Fibroblast of mammary gland (primary cell): ENCODE data around the gene PREX1.

Source experiments
- DNase-seq: peaks from one replicate; pipeline ENCODE4 v3.0.0-alpha.2; 2010; ENCODE audit warnings: low read depth
- H3K4me3 ChIP-seq: 2 replicates; pipeline ENCODE4 v1.5.1; 2011; ENCODE audit warnings: low read depth, mild to moderate bottlenecking, low read length, moderate library complexity; ENCODE audit not compliant: control insufficient read depth
- CTCF ChIP-seq: conservative IDR thresholded peaks from 2 replicates; pipeline ENCODE4 v1.5.1; 2011; ENCODE audit warnings: low read depth, low read length, inconsistent platforms; ENCODE audit not compliant: control insufficient read depth, insufficient read depth

Gene PREX1

DNA sequence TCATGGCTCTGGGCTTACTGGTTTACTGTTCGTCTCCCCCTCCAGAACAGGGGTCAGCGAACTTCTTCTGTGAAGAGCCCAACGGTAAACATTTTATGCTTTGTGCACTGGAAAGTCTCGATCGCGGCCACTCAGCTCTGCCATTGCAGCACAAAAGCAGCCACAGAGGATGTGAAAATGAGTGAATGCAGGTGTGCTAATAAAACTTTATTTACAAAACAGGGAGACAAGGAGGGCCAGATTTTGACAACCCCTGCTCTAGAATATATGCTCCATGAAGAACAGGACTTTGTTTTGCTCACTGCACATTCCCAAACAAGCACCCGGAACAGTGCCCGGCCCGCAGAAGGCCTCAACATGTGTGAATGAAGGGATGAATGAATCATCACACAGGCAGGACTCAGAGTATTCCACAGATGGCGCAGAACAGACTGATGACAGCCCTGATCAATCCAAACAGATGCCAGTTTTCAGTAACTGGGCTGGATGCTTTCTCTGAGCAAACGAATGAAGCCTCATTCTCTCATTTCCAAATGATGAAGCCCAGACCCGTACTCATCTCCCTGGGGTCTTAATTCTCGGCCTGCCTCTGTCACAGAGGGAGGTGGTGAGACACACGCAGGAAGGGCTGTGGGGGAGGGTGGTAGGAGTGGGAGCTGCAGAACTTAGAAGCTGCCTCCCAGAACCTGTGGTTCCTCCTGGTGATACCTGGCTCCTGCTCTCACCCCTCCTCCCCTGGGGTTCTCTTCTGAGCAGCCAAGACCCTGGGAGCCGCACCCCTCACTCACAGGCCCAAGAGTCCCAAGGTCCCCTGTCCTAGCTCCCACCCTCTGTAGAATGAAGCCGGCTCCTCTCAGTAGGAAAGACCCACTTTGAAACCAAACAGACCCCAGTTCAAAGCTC is 196.4 kb downstream of the PREX1 start:
- no peak overlapping the region for H3K4me3 ChIP-seq
- TF ChIP-seq CTCF: no peak
- peak; percentile 45 for DNase-seq

GRCh38 chr20:48630342-48631075 is 197.3 kb downstream of the PREX1 start:
- no peak overlapping the region for H3K4me3 ChIP-seq
- TF ChIP-seq CTCF: no peak
- no peak for DNase-seq

- no peak for TF ChIP-seq CTCF
- no peak overlapping the region for H3K4me3 ChIP-seq
- DNase-seq: no peak
Observed at GRCh38 chr20:48629960-48630315, 197.9 kb downstream of the PREX1 start.

DNA sequence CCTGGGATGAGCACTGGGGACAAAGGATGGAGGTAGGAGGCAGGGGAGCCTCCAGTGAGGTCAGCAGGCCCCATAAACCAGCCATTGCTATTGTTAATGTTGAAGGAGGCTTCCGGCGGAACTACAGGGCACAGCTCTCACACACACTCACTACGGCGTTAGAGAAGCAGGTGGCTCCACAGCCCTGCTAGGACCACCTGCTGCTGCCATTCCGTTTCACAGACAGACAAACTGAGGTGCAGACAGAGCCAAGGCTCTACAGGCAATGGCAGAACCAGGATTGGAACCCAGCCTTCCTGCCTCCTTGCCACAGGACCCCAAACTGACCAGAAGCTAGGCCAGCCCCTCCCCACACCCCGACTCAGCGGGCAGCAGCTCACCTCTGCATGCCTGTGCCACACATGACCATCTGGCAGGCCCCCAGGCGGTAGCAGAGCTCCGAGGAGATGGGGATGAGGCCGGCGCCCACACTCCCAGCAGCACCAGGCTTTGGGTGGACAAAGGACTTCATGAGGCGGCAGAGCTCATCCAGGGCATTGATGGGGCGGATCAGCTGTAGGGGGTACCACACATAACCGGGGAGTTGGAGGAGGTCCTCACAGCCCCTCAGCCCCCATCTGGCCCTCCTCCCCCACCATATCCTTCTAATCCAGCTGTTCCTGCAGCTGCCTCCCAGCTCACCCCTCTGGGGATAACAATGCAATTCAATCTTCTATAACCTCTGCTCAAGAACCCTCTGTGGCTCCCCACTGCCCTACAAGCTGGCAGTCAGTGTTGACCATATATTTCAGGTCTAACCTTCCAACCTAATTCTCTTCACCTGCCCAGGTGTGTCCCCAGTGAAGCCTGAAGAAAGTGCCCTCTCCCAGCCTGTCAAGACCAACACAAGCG is 198.5 kb downstream of the PREX1 start:
- no peak overlapping the region for H3K4me3 ChIP-seq
- no peak for TF ChIP-seq CTCF
- no peak for DNase-seq

GRCh38 chr20:48627737-48628128 is 200.1 kb downstream of the PREX1 start:
- no peak overlapping the region for H3K4me3 ChIP-seq
- no peak for TF ChIP-seq CTCF
- DNase-seq: no peak

- no peak overlapping the region for H3K4me3 ChIP-seq
- no peak for DNase-seq
- TF ChIP-seq CTCF: no peak
Observed at GRCh38 chr20:48626938-48627736, 200.7 kb downstream of the PREX1 start.
